ENCODE data around the gene ITFG1.
"Not testable (repeated sequence)": the region's sequence is repeated elsewhere in the genome, so short reads cannot be mapped to it uniquely, and the experiment has no call there.

Gene ITFG1

GRCh38 chr16:47161464-47161863, 299.4 kb downstream of the ITFG1 start:
- no peak for DNase-seq (ENCODE audit: low read depth in 1 of 2, low spot score in 1 of 2)

GRCh38 chr16:47160422-47160821, 300.4 kb downstream of the ITFG1 start:
- no peak for DNase-seq (ENCODE audit: low read depth in 1 of 2, low spot score in 1 of 2)

- DNase-seq (ENCODE audit: low read depth in 1 of 2, low spot score in 1 of 2): no peak
Measured at GRCh38 chr16:47158992-47159391, 301.9 kb downstream of the ITFG1 start.

GRCh38 chr16:47156680-47157215, 304.1 kb downstream of the ITFG1 start:
- DNase-seq (ENCODE audit: low read depth in 1 of 2, low spot score in 1 of 2): no peak

GRCh38 chr16:47152501-47152900, 308.4 kb downstream of the ITFG1 start:
- DNase-seq (ENCODE audit: low read depth in 1 of 2, low spot score in 1 of 2): not testable (repeated sequence)

GRCh38 chr16:47150067-47150466, 310.8 kb downstream of the ITFG1 start:
- DNase-seq (ENCODE audit: low read depth in 1 of 2, low spot score in 1 of 2): no peak

GRCh38 chr16:47144559-47144877, 316.3 kb downstream of the ITFG1 start:
- DNase-seq (ENCODE audit: low read depth in 1 of 2, low spot score in 1 of 2): no peak

- peak; percentile 24 to 58 for DNase-seq (ENCODE audit: low read depth in 1 of 2, low spot score in 1 of 2)
Measured at GRCh38 chr16:47143677-47144558, 316.9 kb downstream of the ITFG1 start, which contains the start of gene NETO2. Gene NETO2 (minus strand): TSS chr16:47143945. CDS start chr16:47143612, 333 bp downstream.

GRCh38 chr16:47142821-47143676, 317.8 kb downstream of the ITFG1 start:
- peak; percentile 24 to 53 for DNase-seq (ENCODE audit: low read depth in 1 of 2, low spot score in 1 of 2)

GRCh38 chr16:47142486-47142820, 318.4 kb downstream of the ITFG1 start:
- DNase-seq (ENCODE audit: low read depth in 1 of 2, low spot score in 1 of 2): no peak

- peak; percentile 70 for DNase-seq (ENCODE audit: low read depth in 1 of 2, low spot score in 1 of 2)
Measured at GRCh38 chr16:47141773-47142485, 318.9 kb downstream of the ITFG1 start.

GRCh38 chr16:47140686-47141085, 320.2 kb downstream of the ITFG1 start:
- no peak for DNase-seq (ENCODE audit: low read depth in 1 of 2, low spot score in 1 of 2)

GRCh38 chr16:47139561-47140185, 321.2 kb downstream of the ITFG1 start:
- no peak for DNase-seq (ENCODE audit: low read depth in 1 of 2, low spot score in 1 of 2)

- not testable (repeated sequence) for DNase-seq (ENCODE audit: low read depth in 1 of 2, low spot score in 1 of 2)
Measured at GRCh38 chr16:47137925-47138324, 322.9 kb downstream of the ITFG1 start.

- no peak for DNase-seq (ENCODE audit: low read depth in 1 of 2, low spot score in 1 of 2)
Measured at GRCh38 chr16:47136099-47136842, 324.6 kb downstream of the ITFG1 start.

GRCh38 chr16:47134550-47134949, 326.3 kb downstream of the ITFG1 start:
- no peak for DNase-seq (ENCODE audit: low read depth in 1 of 2, low spot score in 1 of 2)

- DNase-seq (ENCODE audit: low read depth in 1 of 2, low spot score in 1 of 2): no peak
Measured at GRCh38 chr16:47132308-47132707, 328.6 kb downstream of the ITFG1 start.

GRCh38 chr16:47129755-47130435, 331.0 kb downstream of the ITFG1 start:
- no peak for DNase-seq (ENCODE audit: low read depth in 1 of 2, low spot score in 1 of 2)

- no peak for DNase-seq (ENCODE audit: low read depth in 1 of 2, low spot score in 1 of 2)
Measured at GRCh38 chr16:47127541-47127940, 333.3 kb downstream of the ITFG1 start.

- DNase-seq (ENCODE audit: low read depth in 1 of 2, low spot score in 1 of 2): no peak
Measured at GRCh38 chr16:47125757-47126156, 335.1 kb downstream of the ITFG1 start.

Measured in activated T-helper 1 cell treated with anti-CD3 and anti-CD28 coated beads, Interleukin-2, amount 50 U/mL, for 16 hours (primary cell).